Measurements from ENCODE around the gene SMCO2. TPM values are rescaled to one million over a fixed set of nuclear protein-coding genes. Genes with fewer than 3 reads are reported as not detected.

Gene SMCO2
- total RNA-seq, 1 experiment from 2014 or later: not detected

DNA sequence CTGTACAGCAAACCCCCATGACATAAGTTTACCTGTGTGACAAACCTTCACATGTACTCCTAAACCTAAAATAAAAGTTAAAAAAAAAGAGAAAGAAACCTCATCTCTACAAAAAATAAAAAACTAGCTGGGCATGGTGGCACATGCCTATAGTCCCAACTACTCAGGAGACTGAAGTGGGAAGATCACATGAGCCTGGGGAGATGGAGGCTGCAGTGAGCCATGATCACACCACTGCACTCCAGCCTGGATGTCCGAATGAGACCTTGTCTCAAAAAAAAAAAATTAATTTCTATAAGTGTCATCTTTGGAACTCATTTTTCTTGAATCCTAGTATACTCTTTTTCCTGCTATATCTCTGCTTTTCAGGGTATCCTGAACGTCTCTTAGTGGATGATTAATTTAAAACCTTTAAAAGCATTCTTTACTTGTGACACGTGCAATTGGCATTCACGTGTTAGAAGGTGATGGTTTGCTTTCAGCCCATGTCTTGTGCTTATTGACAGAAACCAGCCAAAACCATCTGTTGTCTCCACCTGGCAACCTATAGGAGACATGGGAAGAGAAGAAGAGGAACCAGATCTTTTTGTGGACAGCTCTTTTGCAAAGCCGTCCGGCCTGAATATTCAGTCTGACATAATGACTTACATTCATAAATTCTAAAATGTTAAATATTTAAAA, 46.9 kb downstream of the SMCO2 start:
- Histone ChIP-seq H3K4me1 (replicated peaks) (no peaks in the 10 kb centered on the region), H3K27ac (no peak overlapping the region), H3K36me3 (no peaks in the 10 kb centered on the region), H3K4me3 (no peak overlapping the region), H3K9me3 (replicated peaks) (no peaks in the 10 kb centered on the region), H3K27me3 (replicated peaks) (no peaks in the 10 kb centered on the region)
- no peak for DNase-seq (ENCODE audit: low read depth in 1 of 2, low spot score in 2 of 2)

DNA sequence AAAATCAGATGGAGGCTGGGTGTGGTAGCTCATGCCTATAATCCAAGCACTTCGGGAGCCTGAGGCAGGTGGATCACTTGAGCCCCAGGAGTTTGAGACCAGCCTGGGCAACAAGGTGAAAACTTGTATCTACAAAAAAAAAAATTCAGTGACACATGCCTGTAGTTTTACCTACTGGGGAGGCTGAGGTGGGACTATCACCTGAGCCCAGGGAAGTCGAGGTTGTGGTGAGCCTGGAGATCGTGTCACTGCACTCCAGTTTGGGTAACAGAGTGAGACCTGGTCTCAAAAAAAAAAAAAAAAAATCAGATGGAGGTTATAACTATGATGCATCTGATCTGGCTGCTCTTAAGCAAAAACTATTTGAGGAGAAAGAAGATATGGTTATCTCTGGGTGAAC, 50.9 kb downstream of the SMCO2 start:
- DNase-seq (ENCODE audit: low read depth in 1 of 2, low spot score in 2 of 2): no peak
- Histone ChIP-seq H3K36me3 (no peaks in the 10 kb centered on the region), H3K27me3 (replicated peaks) (no peaks in the 10 kb centered on the region), H3K27ac (no peak overlapping the region), H3K4me3 (no peak overlapping the region), H3K9me3 (replicated peaks) (no peaks in the 10 kb centered on the region), H3K4me1 (replicated peaks) (no peaks in the 10 kb centered on the region)

DNA sequence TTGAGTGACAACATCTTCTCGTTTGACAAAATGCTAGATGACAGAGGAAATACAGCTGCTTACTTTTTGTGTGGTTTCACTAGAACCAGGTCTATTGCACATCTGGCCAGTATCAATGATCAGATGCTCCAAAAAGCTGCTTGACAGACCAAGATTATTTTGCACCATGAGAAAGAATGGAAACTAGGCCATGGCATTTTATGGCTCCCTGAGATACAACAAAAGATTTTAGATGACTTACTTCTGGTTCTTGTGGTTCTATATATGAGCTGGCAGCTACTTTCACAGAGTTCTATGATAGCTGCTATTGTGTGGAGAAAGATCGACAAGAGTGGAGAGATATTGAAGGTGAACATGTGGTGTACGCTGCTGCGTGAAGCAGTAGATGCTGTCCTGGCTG, 51.6 kb downstream of the SMCO2 start:
- Histone ChIP-seq H3K36me3 (no peaks in the 10 kb centered on the region), H3K4me3 (no peak overlapping the region), H3K27ac (no peak overlapping the region), H3K27me3 (replicated peaks) (no peaks in the 10 kb centered on the region), H3K9me3 (replicated peaks) (no peaks in the 10 kb centered on the region), H3K4me1 (replicated peaks) (no peaks in the 10 kb centered on the region)
- no peak for DNase-seq (ENCODE audit: low read depth in 1 of 2, low spot score in 2 of 2)

DNA sequence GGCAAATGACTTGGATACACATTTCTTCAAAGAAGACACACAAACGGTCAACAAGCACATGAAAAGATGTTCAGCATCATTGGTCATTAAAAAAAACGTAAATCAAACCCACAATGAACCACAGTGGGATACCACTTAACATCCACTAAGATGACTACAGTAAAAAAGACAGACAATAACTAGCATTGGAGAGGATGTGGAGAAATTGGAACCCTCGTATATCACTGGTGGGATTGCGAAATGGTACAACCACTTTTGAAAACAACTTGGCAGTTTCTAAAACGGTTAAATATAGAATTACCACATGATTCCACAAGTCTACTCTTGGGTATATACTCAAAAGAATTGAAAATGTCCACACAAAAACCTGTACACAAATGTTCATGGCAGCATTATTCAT, 52.2 kb downstream of the SMCO2 start:
- Histone ChIP-seq H3K27ac (no peak overlapping the region), H3K4me3 (no peak overlapping the region), H3K9me3 (replicated peaks) (no peaks in the 10 kb centered on the region), H3K4me1 (replicated peaks) (no peaks in the 10 kb centered on the region), H3K27me3 (replicated peaks) (no peaks in the 10 kb centered on the region), H3K36me3 (no peaks in the 10 kb centered on the region)
- no peak for DNase-seq (ENCODE audit: low read depth in 1 of 2, low spot score in 2 of 2)

DNA sequence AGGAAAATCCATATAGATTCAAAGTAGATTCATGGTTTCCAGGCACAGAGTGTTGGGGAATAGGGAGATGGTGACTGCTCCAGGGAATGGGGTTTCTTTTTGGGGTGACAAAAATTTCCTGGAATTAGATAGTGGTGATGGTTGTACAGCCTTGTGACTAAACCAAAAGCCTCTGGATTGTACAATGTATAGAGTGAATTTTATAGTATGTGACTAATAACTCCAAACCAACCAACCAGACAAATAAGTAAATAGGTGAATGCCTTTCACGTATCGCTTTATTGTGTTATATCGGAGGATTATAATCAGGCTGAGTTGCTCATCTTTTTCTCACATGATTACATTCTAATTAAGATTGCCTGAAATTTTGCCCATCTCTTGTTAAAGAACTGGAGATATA, 52.8 kb downstream of the SMCO2 start:
- Histone ChIP-seq H3K27ac (no peak overlapping the region), H3K9me3 (replicated peaks) (no peaks in the 10 kb centered on the region), H3K4me3 (no peak overlapping the region), H3K4me1 (replicated peaks) (no peaks in the 10 kb centered on the region; the same call in 1 of the 2 replicates), H3K36me3 (no peaks in the 10 kb centered on the region), H3K27me3 (replicated peaks) (no peaks in the 10 kb centered on the region)
- DNase-seq (ENCODE audit: low read depth in 1 of 2, low spot score in 2 of 2): no peak

DNA sequence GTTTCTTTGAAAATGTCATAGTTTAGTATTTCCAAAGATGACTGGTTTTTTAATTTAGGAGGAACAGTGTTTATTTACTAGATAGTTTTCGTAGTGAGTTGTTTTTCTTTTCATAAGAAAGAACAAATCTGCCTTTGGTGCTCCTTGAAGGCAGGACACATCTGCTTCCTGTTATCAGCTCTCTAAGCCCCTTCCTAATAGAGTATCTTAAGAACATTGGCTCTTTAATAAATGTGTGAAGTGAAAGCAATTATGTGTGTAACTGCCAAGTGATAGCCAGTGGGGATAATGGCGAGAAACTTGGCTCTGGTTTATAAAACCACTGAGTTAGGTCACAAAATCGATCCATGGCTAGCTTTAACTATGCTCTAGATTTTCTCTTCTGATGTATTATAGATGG, 54.0 kb downstream of the SMCO2 start:
- Histone ChIP-seq H3K36me3 (no peaks in the 10 kb centered on the region), H3K9me3 (replicated peaks) (no peaks in the 10 kb centered on the region), H3K27me3 (replicated peaks) (no peaks in the 10 kb centered on the region), H3K4me1 (replicated peaks) (no peaks in the 10 kb centered on the region; the same call in 1 of the 2 replicates), H3K4me3 (no peak overlapping the region), H3K27ac (no peak overlapping the region)
- DNase-seq (ENCODE audit: low read depth in 1 of 2, low spot score in 2 of 2): no peak

DNA sequence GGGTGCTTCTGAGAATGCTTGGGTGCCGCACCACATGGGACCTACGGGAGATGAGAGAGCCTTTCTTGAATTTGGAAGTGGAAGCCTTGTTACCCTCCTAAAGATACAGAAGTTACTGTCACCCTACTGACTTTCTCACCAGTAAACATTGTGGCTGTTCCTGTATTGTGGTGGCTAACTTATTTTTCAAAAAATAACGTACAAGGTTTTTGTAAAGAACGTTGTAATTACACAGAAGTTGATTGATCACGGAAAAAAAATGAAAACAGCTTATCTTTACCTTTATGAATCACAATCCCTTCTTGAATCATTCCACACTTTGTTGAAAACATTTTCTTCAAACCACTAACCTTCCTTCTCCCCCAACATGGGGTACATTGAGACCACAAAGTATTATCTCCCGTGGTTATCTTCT, 55.5 kb downstream of the SMCO2 start:
- Histone ChIP-seq H3K36me3 (no peaks in the 10 kb centered on the region), H3K4me3 (no peak overlapping the region), H3K27me3 (replicated peaks) (no peaks in the 10 kb centered on the region), H3K27ac (no peak overlapping the region), H3K4me1 (replicated peaks) (no peaks in the 10 kb centered on the region; the same call in 1 of the 2 replicates), H3K9me3 (replicated peaks) (0 out of 2 replicates have a peak, but pooled peaks cover 3% of the 10 kb centered on the region)
- DNase-seq (ENCODE audit: low read depth in 1 of 2, low spot score in 2 of 2): no peak

DNA sequence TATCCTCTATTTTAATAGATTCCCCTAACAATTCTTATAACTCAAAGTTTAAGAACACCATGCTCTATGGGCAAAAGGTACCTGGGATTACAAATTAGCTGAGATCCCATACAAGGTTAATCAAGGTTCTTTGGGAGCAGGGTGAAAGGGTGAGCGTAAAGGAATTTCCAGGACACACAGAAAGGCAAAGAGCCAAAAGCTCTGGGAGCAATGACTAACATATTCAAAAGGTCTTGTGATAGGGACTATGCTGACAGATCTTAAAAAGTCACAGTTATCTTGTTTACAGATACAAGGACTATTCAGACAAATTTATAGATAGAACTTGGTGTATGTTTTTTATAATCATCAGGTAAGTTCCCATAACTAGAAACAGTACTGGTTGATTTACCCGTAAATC, 58.0 kb downstream of the SMCO2 start:
- Histone ChIP-seq H3K4me3 (no peak overlapping the region), H3K27ac (no peak overlapping the region), H3K9me3 (replicated peaks) (0 out of 2 replicates have a peak, but pooled peaks cover 3% of the 10 kb centered on the region), H3K36me3 (no peaks in the 10 kb centered on the region), H3K27me3 (replicated peaks) (no peaks in the 10 kb centered on the region), H3K4me1 (replicated peaks) (no peaks in the 10 kb centered on the region; the same call in 1 of the 2 replicates)
- DNase-seq (ENCODE audit: low read depth in 1 of 2, low spot score in 2 of 2): no peak

DNA sequence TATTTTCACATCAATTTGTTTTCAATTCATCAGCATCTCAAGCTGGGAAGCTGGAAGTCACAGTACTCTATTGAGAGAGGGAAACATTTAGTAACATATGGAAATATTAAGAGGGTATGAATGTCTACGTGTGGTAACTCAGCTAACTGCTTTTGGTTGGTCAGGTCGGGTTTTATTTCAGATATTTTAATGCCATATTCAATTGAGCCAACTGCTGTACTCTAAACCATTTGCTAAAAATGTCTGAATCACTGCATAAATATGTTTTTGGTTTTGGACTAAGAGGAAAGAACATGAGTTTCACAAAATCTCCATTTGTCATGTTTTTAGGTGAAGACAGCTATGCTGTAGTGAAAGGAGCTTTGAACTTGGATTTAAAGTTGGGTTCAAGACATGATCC, 58.6 kb downstream of the SMCO2 start:
- Histone ChIP-seq H3K9me3 (replicated peaks) (0 out of 2 replicates have a peak, but pooled peaks cover 3% of the 10 kb centered on the region), H3K36me3 (no peaks in the 10 kb centered on the region), H3K4me3 (no peak overlapping the region), H3K4me1 (replicated peaks) (no peaks in the 10 kb centered on the region; the same call in 1 of the 2 replicates), H3K27ac (no peak overlapping the region), H3K27me3 (replicated peaks) (no peaks in the 10 kb centered on the region)
- no peak for DNase-seq (ENCODE audit: low read depth in 1 of 2, low spot score in 2 of 2)

DNA sequence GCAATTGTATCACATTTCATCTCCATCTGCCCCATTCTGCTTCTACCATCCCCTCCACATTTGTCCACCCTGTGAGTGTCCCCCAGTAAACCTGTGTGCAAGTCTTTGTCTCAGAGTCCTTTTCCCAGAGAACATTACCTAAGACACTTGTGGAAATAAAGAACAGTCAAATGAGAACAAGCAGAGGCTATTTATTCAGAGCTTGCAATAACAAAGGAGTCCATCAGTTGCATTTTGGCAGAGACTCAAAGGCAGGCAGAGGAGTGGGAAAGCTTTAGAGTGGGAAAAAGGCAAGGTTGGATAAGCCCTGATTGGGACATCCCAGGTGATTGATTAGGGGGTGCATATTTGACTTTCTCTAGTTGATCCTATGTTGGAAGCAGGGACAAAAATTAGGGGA, 59.2 kb downstream of the SMCO2 start:
- Histone ChIP-seq H3K4me1 (replicated peaks) (no peaks in the 10 kb centered on the region; the same call in 1 of the 2 replicates), H3K4me3 (no peak overlapping the region), H3K9me3 (replicated peaks) (0 out of 2 replicates have a peak, but pooled peaks cover 3% of the 10 kb centered on the region), H3K36me3 (no peaks in the 10 kb centered on the region), H3K27me3 (replicated peaks) (no peaks in the 10 kb centered on the region; the same call in 1 of the 2 replicates), H3K27ac (no peak overlapping the region)
- no peak for DNase-seq (ENCODE audit: low read depth in 1 of 2, low spot score in 2 of 2)

DNA sequence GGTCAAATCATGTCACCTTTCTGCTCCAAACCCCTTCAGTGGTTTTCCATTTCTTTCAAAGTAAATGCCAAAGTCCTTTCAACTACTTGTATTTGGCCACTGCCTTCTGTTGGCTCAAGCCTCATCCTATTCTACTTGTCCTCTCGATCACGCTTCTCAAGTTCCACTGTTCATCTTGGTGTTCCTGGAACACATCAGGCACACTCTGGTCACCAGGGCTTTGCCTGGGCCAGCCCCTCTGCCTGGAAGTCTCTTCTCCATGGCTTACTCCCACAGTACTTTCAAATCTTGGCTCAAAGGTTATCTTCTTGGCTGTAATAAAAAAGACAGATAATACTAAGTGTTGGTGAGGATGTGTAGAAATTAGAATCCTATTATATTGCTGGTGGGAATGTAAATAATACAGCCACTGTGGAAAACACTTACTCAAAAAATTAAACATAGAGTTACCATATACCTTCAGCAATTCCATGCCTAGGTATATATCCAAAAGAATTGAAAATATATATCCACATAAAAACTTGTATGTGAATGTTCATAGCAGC, 60.2 kb downstream of the SMCO2 start:
- no peaks in the 10 kb centered on the region; the same call in 1 of the 2 replicates for H3K4me1 ChIP-seq (replicated peaks)
- H3K27me3 ChIP-seq (replicated peaks): no peaks in the 10 kb centered on the region; the same call in 1 of the 2 replicates
- 0 out of 2 replicates have a peak, but pooled peaks cover 3% of the 10 kb centered on the region for H3K9me3 ChIP-seq (replicated peaks)
- no peaks in the 10 kb centered on the region for H3K36me3 ChIP-seq
- no peak overlapping the region for H3K4me3 ChIP-seq
- no peak for DNase-seq (ENCODE audit: low read depth in 1 of 2, low spot score in 2 of 2)
- no peak overlapping the region for H3K27ac ChIP-seq

DNA sequence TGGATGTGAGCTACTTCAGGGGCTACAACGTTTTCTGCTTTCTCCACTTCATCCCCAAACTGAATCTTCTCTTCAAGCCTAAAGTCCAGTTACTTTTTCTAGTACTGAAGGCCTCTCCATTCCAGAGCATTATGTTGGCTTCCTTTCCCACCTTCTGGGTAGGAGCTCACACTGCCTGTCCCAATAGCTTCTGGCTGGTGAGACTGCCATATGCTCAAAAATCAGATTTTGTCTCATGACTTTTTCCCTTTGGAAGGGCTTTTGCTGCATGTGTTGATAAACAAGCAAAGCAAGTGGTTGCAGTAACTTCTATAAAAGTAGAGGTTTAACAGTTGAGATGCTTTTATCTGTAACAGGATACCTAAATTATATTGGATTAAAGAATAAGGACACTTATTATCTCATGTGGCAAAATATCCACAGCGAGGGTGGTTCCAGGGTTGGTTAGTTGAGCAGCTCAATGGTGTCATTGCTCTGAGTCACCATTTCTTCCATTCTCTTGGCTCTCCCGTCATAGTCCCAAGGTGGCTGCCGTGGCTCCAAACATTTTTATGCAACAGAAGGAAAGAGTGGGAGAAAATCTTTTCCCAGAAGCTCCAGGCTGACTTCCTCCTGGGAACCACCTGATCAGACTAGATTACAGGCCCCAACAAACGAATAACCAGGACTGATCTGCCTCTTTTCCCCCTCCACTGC, 62.3 kb downstream of the SMCO2 start:
- Histone ChIP-seq H3K4me1 (replicated peaks) (peaks cover 5% of the 10 kb centered on the region), H3K36me3 (no peaks in the 10 kb centered on the region), H3K4me3 (no peak overlapping the region), H3K27me3 (replicated peaks) (no peaks in the 10 kb centered on the region; the same call in 1 of the 2 replicates), H3K9me3 (replicated peaks) (0 out of 2 replicates have a peak, but pooled peaks cover 3% of the 10 kb centered on the region), H3K27ac (no peak overlapping the region)
- DNase-seq (ENCODE audit: low read depth in 1 of 2, low spot score in 2 of 2): no peak

DNA sequence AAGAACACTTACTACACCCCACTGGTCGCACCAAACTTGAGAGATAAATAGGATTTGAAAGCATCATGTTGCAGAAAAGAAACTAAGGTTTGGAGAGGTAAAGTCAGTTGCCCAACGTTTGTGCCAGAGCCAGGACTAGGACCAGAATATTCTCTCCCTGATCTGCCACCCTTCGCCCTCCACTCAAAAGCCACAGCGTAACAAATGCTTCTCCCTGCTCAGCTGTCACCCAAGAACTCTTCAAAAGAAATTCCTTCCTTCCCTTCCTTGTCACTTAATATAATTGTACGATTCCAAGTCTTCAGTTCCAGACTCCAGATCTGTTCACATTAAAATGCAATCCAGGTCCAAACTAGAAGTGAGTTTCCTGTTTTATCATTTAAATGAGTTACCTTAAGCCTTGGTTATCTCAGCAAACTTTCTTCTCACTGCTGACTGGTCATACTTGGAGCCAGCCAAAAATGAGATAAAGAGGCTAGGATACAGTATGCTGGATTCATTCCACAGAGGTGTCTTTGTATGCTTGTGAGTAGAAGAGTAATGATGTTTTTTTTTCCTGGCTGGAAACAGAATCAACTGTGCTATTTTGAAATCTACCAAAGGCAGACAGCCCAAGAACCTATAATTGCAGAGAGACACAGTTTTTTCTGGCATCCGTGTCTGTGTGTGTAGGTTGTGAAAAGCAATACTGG, 64.6 kb downstream of the SMCO2 start:
- Histone ChIP-seq H3K27me3 (replicated peaks) (no peaks in the 10 kb centered on the region; the same call in 1 of the 2 replicates), H3K36me3 (no peaks in the 10 kb centered on the region), H3K9me3 (replicated peaks) (0 out of 2 replicates have a peak, but pooled peaks cover 3% of the 10 kb centered on the region), H3K4me3 (no peak overlapping the region), H3K27ac (no peak overlapping the region), H3K4me1 (replicated peaks) (peaks cover 5% of the 10 kb centered on the region; the same call in 1 of the 2 replicates)
- DNase-seq (ENCODE audit: low read depth in 1 of 2, low spot score in 2 of 2): no peak
